ENCODE measurements around the gene SEPTIN12.

DNA sequence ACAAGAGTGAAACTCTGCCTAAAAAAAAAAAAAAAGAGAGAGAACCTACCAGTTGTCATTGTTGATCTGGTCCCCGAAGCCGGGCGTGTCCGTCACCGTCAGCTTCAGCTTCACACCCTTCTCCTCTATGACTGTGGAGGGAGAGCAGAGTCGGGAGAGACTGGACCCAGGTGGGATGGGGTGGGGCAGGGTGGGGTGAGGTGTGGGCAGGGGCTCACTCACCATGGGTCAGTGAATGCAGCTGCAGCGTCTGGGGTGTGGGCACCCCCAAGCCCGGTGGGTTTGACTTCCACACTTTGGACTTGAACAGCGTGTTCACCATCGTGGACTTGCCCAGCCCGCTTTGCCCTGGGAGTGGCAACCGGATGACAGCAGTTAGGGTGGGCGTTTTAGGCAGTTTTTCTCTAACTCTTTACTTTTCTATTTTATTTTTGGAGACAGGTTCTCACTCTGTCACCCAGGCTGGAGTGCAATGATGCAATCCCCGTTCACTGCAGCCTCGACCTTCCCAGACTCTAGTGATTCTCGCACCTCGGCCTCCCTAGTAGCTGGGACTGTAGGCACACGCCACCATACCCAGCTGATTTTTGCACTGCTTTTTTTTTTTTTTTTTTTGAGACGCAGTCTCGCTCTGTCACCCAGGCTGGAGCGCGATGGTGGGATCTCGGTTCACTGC is 2.2 kb downstream of the SEPTIN12 start:
- TF ChIP-seq, protein P1, sequence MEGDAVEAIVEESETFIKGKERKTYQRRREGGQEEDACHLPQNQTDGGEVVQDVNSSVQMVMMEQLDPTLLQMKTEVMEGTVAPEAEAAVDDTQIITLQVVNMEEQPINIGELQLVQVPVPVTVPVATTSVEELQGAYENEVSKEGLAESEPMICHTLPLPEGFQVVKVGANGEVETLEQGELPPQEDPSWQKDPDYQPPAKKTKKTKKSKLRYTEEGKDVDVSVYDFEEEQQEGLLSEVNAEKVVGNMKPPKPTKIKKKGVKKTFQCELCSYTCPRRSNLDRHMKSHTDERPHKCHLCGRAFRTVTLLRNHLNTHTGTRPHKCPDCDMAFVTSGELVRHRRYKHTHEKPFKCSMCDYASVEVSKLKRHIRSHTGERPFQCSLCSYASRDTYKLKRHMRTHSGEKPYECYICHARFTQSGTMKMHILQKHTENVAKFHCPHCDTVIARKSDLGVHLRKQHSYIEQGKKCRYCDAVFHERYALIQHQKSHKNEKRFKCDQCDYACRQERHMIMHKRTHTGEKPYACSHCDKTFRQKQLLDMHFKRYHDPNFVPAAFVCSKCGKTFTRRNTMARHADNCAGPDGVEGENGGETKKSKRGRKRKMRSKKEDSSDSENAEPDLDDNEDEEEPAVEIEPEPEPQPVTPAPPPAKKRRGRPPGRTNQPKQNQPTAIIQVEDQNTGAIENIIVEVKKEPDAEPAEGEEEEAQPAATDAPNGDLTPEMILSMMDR (IDR thresholded peaks at IDR 0.05; ENCODE audit: low read depth, low read length, poor library complexity, severe bottlenecking): no peak
- no peak for TF ChIP-seq EZH2phosphoT487 (IDR thresholded peaks at IDR 0.05; ENCODE audit: borderline replicate concordance, low read length)

Measured in DOHH2 (cell line).